KG1 (cell line): Measurements from ENCODE around the gene TCF4.
A peak's percentile ranks its signal among the peaks of the same experiment; 100 is the strongest.

Source experiments
- DNase-seq: peaks from one replicate; lab custom pipeline; 2025; lab: John Stamatoyannopoulos, UW

The TCF4 gene

DNA sequence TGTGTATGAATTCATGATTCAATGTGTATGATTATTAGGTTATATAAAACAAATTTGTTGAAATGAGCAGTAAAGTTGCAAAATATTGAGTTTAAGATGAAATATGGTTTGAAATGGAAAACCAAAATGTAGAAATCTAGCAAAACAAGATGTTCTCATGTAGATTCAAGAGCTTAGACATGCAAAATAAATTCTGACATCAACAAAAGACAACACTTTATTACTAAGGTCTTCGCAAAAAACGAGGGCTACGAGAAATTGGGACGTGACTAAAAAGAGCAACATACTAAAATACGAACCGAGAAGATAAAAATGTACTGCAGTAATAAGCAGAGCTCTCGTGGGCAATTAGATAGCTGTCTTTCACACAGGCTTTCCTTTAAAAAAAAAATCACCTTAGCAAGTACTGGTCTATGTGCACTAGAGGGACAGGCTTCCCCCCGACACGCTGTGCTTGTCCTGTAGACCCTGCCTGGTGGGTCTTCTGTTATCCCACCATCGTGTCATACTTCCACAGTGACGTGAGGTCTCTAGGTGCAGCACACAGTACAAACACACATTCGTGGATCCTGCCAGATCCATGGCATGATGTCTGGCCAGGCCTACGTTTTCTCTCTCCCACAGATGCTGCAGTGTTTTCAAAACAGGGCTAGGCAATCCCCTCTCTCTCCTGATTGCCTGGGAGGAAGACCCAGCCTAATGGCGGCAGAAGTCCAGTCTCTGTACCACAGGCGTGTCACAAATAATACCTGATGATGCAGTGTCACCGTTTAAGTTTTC is 240.8 kb downstream of the TCF4 start:
- DNase-seq = no peak

GRCh38 chr18:55346387-55346786 is 241.6 kb downstream of the TCF4 start:
- no peak for DNase-seq

- no peak for DNase-seq
These were observed 242.7 kb downstream of the TCF4 start for GRCh38 chr18:55345103-55345950.

DNA sequence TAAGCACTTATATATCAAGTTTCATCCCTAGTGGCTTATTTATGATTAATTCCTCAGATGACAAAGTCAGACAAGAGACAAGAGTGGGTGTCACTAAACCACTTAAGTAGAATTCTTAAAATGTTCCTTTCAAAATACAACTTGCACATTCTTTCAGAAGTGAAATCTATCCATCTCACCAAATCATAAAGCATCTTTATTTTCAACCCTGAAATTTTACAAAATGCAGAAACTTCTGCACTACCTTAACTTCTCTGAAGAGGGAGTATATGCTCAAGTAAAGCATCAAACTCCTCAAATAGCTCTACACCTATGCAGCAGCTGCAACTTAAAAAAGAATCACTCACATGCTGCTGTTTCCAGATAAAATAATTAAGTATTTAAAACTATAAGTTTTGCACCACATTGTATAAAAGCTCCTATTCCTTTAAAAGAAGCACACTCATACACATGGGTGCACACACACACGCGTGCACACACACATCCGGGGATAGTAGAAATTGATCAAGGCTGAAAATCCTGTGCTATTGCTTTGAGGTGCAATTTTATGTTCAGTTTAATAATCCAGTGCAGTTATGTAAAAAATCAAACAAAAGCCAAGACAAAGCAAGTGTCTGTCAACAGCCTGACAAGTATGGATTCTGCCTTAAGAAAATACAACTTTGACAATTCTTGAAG is 244.5 kb downstream of the TCF4 start:
- no peak for DNase-seq

- no peak for DNase-seq
These were observed 247.0 kb downstream of the TCF4 start for GRCh38 chr18:55340998-55341397.

GRCh38 chr18:55339990-55340389 is 248.0 kb downstream of the TCF4 start:
- no peak for DNase-seq

DNA sequence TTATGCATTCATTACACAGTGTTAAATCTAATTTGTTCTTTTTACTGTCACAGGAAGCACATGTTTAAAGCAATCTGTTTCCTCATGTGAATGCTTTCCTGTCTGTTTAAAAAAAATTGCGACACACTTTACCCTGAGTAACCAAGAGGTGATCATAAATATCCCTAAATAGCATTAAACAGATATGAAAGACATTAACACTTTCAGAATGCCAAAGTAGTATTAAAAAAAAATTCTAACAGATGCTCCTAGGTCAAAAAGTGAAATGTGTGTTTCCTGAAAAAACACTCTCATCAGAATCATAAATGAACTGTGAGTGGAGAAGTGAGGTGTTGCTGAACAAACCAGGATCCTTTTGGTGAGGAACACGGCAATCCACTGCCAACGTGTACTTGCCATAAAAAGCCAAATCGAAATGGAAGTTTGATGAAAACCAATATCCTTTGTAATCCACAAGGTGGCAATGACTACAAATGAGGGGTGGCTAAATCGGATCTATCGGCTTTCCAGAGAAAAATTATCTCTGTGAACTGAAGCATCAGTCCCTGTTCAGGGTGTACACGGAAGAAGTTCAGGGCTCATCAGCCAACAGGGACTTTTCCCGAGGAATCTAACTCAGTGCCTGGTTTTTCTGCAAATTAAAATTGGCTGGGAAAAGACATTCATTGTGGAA is 248.9 kb downstream of the TCF4 start:
- peak; percentile 32 for DNase-seq

DNA sequence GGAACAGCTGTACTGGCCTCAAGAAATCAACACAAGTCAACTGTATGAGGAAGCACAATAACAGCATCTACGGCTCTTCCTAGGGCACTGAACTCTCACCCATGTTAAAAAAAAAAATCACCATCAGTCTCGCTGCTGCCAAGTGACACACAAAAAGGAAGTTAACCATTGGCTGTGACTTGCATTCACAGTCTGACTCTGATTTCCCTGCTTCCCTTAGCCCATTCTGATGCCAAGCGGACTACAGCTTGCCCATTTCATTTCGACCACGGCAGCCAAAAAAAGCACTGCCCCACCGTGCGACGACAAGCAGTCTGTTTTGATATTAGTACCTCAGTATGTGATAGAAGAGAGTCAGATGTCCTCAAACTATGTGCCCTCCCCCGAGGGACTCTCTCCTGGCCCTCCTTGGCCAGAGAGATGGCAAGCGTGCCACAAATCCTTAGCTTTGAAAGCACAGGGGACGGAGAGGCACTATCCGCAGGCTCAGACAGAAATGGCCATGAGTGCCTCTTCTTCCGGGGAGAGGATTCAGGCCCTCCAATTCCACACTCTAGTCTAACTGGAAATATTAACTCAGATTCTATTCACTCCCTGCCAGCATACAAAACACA is 250.0 kb downstream of the TCF4 start:
- no peak for DNase-seq

DNA sequence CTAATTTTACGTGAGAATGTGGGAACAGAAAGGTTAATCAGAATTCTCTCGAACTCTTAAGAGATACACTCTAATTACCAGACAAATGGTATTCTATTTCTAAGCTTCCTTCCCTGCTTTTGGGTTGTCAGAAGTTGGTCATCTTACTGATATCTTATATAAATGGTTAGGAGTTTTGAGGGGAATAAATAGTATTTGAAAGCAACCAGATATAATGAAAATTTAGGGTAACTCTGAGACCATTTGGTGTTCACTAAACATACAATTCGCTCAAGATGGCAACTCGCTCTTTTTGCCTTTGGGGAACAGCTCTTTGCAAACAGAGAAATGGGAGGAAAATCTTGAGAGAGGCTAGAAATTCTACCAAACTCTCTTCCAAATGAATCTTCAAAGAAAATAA is 250.9 kb downstream of the TCF4 start:
- DNase-seq = no peak

DNA sequence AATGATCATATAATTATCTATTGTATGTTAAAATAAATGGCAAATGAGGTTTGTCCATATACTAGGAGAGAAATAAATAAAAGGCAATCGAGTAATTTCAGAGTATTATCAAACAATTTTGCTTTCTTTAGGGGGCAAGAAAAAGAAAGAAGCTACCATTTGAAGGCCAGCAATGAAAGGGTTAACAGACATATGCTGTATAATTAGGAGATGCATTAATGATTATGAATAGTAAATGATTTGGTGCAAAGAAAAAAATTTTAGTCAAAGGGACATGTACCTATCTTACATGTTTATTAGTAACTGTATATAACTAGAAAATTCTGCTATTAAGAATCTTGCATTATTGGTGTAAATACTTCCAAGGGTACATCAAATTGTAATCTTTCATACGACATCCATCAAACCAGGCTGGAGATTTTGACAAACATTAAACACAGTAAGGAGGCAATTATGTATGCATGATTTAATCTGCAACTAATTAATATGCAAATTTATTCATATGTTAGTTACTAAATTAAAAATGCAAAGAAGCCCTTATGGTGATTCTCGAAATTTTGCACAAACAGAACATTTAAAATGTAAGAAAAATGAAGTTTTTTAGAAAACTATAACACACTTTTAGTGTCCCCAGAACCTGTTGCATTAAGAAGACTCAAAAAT is 251.4 kb downstream of the TCF4 start:
- no peak for DNase-seq

DNA sequence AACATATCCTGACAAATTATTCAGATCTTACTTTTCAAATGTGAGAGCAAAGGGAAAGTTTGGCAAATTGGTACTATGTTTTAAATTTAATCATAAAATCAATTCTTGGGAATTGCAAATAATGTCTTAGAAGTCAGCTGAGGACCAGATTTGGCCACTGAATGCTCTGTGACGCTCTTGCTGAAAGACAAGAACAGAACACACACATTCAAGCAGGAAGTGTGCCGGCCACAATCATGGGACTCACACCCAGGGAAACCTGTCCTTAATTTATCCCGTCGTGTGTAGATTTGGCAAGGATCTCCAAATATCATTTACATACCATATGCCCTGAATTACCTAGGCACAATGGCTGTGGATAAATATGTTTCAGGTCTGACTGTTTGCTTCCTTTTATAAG is 253.1 kb downstream of the TCF4 start:
- no peak for DNase-seq

- no peak for DNase-seq
These were observed 256.7 kb downstream of the TCF4 start for GRCh38 chr18:55331301-55331700.

GRCh38 chr18:55328301-55328700 is 259.7 kb downstream of the TCF4 start:
- DNase-seq = no peak

DNA sequence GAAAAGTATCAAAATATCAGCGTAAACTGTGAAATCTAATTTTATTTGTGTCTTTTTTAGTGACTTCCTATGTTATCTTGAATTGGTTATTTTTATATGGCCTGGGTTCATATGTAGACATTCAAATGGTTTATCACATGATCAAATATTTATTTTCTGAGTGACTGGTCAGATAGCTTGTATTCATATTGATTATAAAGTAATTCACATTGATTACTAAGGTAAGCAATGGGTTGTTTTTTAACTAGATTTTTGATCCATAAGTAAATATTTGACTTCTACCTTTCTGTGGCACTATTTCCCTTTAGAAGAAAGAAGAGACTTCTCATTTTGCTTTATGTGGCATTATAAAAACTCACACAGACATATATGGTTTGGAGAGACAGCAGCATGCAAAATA is 260.5 kb downstream of the TCF4 start:
- DNase-seq = no peak

DNA sequence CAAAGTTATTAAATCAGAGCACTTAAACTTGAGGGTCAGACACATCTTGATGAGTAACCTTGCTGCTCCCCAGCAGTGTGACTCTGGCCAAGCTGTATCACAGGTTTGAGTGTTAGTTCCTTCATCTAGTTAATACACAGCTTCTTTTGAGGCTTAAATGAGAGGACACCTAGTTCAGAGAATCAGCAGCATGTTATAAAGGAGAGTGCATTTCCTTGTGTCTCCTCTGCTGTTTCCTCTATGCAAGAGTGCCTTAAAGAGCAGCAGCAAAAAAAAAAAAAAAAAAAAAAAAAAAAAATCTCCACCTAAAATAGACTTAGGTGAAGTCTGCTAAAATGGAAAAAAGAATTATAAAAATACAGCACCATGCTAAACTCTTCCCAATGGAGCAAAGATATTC is 261.9 kb downstream of the TCF4 start:
- no peak for DNase-seq

DNA sequence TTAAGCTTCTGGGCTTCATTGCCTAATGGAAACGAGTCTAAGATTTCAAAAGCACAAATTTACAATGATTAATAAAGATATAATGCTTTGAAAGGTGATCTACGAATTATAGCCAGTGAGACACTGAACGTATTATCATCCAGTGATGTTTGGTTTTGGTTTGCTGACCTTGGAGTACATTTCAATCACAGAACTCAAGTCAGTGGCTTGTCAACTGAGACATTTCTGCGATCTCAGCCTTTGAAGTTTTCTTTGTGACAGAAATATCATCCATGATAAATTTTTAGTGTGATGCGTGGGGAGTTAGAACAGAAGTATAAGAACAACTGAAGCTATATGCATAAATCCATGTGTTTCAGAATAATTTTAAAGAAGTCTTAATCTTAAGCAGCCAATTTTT is 263.8 kb downstream of the TCF4 start:
- DNase-seq = no peak

DNA sequence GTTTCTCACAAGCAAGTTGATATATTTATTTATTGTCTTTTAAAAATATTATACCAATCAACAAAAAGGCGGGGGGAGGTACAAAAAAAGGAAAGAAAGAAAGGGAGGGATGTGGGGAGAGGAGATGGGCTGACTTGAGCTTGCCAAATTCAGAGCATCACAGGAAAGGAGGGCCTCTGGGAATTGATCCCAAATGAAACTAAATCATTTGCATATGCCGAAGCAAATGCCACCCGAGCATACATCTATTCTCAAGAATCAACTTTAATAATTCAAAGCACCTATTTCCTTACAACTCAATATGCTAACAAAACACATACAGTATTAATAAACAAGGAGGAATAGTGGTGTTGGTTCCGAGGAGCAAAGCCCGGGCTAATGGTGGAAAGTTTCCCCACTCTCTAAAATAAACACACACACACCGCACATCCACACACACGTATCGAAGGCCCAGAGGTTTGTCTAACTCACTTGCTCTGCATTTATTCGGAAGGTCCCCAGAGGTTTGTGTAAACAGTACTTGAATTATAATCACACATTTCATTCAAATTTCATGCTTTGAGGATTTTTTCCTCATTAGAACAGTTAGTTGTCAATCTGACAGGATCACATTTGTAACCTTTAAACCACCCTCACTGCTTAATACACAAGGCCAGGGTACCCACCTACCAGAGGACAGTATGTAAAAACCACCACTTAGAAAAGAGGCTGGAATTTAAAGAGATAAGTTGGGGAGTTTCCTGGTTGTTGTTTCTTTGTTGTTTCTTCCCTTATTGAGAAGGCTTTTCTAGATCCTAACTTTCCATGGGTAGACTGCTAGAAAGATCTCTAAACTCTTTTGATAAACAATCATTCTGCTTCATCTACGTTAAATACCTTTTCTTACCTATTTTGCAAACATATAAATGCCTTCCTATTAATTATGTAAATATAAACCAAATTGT is 264.7 kb downstream of the TCF4 start:
- no peak for DNase-seq

DNA sequence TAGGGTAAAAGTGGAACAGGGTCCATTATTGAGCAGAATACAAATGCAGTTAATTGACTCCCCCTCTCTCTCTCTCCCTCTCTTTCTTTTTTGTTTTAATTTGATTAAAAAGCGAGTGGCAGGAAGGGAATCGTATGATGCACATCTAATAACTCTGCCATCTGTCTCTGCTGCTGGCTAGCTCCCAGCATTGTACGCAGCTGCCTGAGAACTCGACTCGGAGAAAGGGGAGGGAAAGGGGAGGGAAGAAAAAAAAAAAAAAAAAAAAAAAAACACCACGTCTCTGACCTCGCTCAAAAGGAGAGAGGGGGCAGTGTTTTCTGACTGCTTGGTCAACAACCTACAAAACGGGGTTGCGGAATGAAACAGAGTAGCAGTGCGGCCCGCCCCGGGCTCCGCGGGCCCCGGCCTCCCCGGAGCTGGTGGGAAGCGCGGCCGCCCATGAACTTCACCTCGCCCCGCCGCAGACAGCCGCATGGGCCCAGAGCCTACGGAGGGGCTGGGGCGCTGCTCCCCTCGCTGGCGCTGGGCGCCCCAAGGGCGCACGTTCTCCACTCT is 265.7 kb downstream of the TCF4 start:
- peak; percentile 20 for DNase-seq

- peak; percentile 30 for DNase-seq
These were observed 266.5 kb downstream of the TCF4 start for GRCh38 chr18:55321265-55322177.
